WTC11 (cell line): Measurements from ENCODE around the gene CCDC88A. TPM values are rescaled to one million over a fixed set of nuclear protein-coding genes. Genes with fewer than 3 reads are reported as not detected.
A peak's percentile ranks its signal among the peaks of the same experiment; 100 is the strongest.
"Not testable (repeated sequence)": the region's sequence is repeated elsewhere in the genome, so short reads cannot be mapped to it uniquely, and the experiment has no call there.

ENCODE experiments used
- ATAC-seq: fragments of 200-7000 bp; cut with Tn5 transposase; 2 replicates; pipeline ENCODE4 v1.10.0; 2021; ENCODE audit warnings: mild to moderate bottlenecking, moderate library complexity
- CTCF ChIA-PET: fragments of 300-600 bp; sonication (Branson Sonifier 250); formaldehyde crosslinking; loops from one replicate; lab custom pipeline; 2021; ENCODE audit warnings: antibody characterized with exemption; lab: Charles Lee
- POLR2A ChIA-PET: fragments of 350-600 bp; sonication (Branson Sonifier 250); formaldehyde crosslinking; loops from one replicate; lab custom pipeline; 2021; ENCODE audit warnings: antibody characterized with exemption; lab: Charles Lee
- DNase-seq: peaks from one replicate; pipeline ENCODE4 v3.0.0; 2021; ENCODE audit warnings: low spot score
- H3K27ac Mint-ChIP-seq: 2 replicates; pipeline ENCODE4 v1.8.0; 2021; ENCODE audit warnings: mixed read lengths
- H3K27me3 Mint-ChIP-seq: 2 replicates; pipeline ENCODE4 v1.8.0; 2021; ENCODE audit warnings: low read depth, mild to moderate bottlenecking, moderate library complexity, mixed read lengths
- H3K36me3 Mint-ChIP-seq: 2 replicates; pipeline ENCODE4 v1.8.0; 2021; ENCODE audit warnings: mixed read lengths
- H3K4me1 Mint-ChIP-seq: 2 replicates; pipeline ENCODE4 v1.8.0; 2022; ENCODE audit warnings: mixed read lengths
- H3K4me3 Mint-ChIP-seq: 2 replicates; pipeline ENCODE4 v1.8.0; 2021; ENCODE audit warnings: mild to moderate bottlenecking, moderate library complexity, mixed read lengths
- H3K9me3 Mint-ChIP-seq: 2 replicates; pipeline ENCODE4 v1.8.0; 2021; ENCODE audit warnings: mixed read lengths
- RELA ChIP-seq: sonication (generic); formaldehyde crosslinking; IDR thresholded peaks from 2 replicates; pipeline ENCODE4 v1.8.1; 2022; ENCODE audit warnings: missing genetic modification reagents, mild to moderate bottlenecking, borderline replicate concordance
- SMAD3 ChIP-seq: sonication (generic); formaldehyde crosslinking; IDR thresholded peaks from 2 replicates; pipeline ENCODE4 v1.8.0; 2022; ENCODE audit warnings: missing genetic modification reagents, mild to moderate bottlenecking, borderline replicate concordance
- SOX15 ChIP-seq: fragments of 250-450 bp; sonication (Bioruptor Pico); IDR thresholded peaks from 2 replicates; pipeline ENCODE4 v1.9.0; 2021; ENCODE audit warnings: mild to moderate bottlenecking
- ZNF219 ChIP-seq: sonication (generic); formaldehyde crosslinking; IDR thresholded peaks from 2 replicates; pipeline ENCODE4 v1.8.0; 2023; ENCODE audit warnings: missing genetic modification reagents, mild to moderate bottlenecking, borderline replicate concordance
- ZNF263 ChIP-seq: sonication (generic); formaldehyde crosslinking; IDR thresholded peaks from 2 replicates; pipeline ENCODE4 v1.8.1; 2022; ENCODE audit warnings: low read depth, mild to moderate bottlenecking, moderate library complexity, missing genetic modification reagents
- ZNF416 ChIP-seq: fragments of 250-450 bp; sonication (Bioruptor Pico); IDR thresholded peaks from 2 replicates; pipeline ENCODE4 v1.9.0; 2021; ENCODE audit warnings: mild to moderate bottlenecking, inconsistent platforms
- ZNF423 ChIP-seq: fragments of 250-450 bp; sonication (Bioruptor Pico); IDR thresholded peaks from 2 replicates; pipeline ENCODE4 v2.1.2; 2022; ENCODE audit warnings: mild to moderate bottlenecking, moderate library complexity
- total RNA-seq: library from RNA; stranded (reverse); gene quantifications from 3 replicates; pipeline ENCODE4 v1.2.3, GENCODE V29; 2021
- TF ChIP-seq, protein P1 (sequence below): fragments of 250-450 bp; sonication (Bioruptor Pico); IDR thresholded peaks from 2 replicates; pipeline ENCODE4 v2.1.2; 2022; ENCODE audit warnings: mild to moderate bottlenecking, moderate library complexity
- TF ChIP-seq, protein P2 (sequence below): fragments of 250-450 bp; sonication (Bioruptor Pico); IDR thresholded peaks from 2 replicates; pipeline ENCODE4 v1.9.0; 2021; ENCODE audit warnings: mild to moderate bottlenecking
- TF ChIP-seq, protein P3 (sequence below): sonication (generic); formaldehyde crosslinking; IDR thresholded peaks from 2 replicates; pipeline ENCODE4 v1.8.0; 2022; ENCODE audit warnings: missing genetic modification reagents
- TF ChIP-seq, protein P4 (sequence below): sonication (generic); formaldehyde crosslinking; IDR thresholded peaks from 2 replicates; pipeline ENCODE4 v1.8.0; 2022; ENCODE audit warnings: mild to moderate bottlenecking, missing genetic modification reagents
- TF ChIP-seq, protein P5 (sequence below): sonication (generic); formaldehyde crosslinking; IDR thresholded peaks from 2 replicates; pipeline ENCODE4 v1.8.1; 2023; ENCODE audit warnings: mild to moderate bottlenecking, missing genetic modification reagents

The CCDC88A gene
- total RNA-seq, 1 experiment from 2014 or later, result 97.5 TPM

DNA sequence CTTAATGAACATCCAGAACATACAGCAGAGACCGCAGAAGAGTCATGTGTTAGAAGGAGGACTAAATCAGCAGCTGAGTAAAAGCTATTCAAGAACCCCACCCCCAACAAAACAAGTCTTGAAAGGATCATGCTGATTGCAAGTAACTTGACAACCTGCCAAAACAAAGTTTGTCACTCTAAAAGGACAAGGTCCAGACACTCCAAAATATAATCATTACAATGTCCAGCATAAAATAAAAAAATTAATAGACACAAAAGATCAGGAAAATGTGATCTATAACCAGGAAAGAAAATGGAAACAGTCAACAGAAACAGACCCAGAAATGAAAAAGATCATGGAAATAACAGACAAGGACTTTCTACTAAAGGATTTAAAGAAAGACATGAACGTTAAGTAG, 28.5 kb downstream of the CCDC88A start:
- H3K9me3 Mint-ChIP-seq, result peaks cover 11% of the 10 kb centered on the region; the same call in 1 of the 2 replicates
- CTCF ChIA-PET, result no interaction called here

DNA sequence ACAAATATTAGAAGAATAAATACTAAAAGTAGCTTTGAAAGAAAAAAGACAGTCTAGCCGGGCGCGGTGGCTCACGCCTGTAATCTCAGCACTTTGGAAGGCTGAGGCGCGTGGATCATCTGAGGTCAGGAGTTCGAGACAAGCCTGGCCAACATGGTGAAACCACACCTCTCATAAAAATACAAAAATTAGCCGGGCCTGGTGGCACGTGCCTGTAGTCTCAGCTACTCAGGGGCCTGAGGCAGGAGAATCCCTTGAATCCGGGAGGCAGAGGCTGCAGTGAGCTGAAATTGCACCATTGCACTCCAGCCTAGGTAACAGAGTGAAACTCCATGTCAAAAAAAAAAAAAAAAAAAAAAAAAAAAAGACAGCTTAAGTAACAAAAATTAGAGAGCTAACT, 34.1 kb downstream of the CCDC88A start:
- H3K4me1 Mint-ChIP-seq, H3K27ac Mint-ChIP-seq, DNase-seq, H3K36me3 Mint-ChIP-seq, H3K4me3 Mint-ChIP-seq, ATAC-seq, H3K9me3 Mint-ChIP-seq, CTCF ChIA-PET, H3K27me3 Mint-ChIP-seq: not testable (repeated sequence)
- POLR2A ChIA-PET, result interaction anchor here (0.7 kb wide), 1 partner anchor 13 kb away, joined by 7 read pairs; no protein-coding TSS in a partner anchor

More for the DNA sequence above, 28.5 kb downstream of the CCDC88A start:
- no peak overlapping the region for H3K4me3 Mint-ChIP-seq
- ATAC-seq (no peak), DNase-seq (no peak)
- H3K4me1 Mint-ChIP-seq, result peaks cover 16% of the 10 kb centered on the region
- peak overlapping the region; percentile 47 for H3K27ac Mint-ChIP-seq
- peaks cover 9% of the 10 kb centered on the region for H3K36me3 Mint-ChIP-seq
- POLR2A ChIA-PET, result no interaction called here
- H3K27me3 Mint-ChIP-seq, result no peaks in the 10 kb centered on the region
- TF ChIP-seq ZNF219, result no peak
- TF ChIP-seq, protein P1, sequence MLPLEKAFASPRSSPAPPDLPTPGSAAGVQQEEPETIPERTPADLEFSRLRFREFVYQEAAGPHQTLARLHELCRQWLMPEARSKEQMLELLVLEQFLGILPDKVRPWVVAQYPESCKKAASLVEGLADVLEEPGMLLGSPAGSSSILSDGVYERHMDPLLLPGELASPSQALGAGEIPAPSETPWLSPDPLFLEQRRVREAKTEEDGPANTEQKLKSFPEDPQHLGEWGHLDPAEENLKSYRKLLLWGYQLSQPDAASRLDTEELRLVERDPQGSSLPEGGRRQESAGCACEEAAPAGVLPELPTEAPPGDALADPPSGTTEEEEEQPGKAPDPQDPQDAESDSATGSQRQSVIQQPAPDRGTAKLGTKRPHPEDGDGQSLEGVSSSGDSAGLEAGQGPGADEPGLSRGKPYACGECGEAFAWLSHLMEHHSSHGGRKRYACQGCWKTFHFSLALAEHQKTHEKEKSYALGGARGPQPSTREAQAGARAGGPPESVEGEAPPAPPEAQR (CRISPR knock-in tag), result no peak
- TF ChIP-seq, protein P2, sequence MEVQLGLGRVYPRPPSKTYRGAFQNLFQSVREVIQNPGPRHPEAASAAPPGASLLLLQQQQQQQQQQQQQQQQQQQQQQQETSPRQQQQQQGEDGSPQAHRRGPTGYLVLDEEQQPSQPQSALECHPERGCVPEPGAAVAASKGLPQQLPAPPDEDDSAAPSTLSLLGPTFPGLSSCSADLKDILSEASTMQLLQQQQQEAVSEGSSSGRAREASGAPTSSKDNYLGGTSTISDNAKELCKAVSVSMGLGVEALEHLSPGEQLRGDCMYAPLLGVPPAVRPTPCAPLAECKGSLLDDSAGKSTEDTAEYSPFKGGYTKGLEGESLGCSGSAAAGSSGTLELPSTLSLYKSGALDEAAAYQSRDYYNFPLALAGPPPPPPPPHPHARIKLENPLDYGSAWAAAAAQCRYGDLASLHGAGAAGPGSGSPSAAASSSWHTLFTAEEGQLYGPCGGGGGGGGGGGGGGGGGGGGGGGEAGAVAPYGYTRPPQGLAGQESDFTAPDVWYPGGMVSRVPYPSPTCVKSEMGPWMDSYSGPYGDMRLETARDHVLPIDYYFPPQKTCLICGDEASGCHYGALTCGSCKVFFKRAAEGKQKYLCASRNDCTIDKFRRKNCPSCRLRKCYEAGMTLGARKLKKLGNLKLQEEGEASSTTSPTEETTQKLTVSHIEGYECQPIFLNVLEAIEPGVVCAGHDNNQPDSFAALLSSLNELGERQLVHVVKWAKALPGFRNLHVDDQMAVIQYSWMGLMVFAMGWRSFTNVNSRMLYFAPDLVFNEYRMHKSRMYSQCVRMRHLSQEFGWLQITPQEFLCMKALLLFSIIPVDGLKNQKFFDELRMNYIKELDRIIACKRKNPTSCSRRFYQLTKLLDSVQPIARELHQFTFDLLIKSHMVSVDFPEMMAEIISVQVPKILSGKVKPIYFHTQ (CRISPR knock-in tag), result no peak
- TF ChIP-seq RELA (CRISPR knock-in tag), result no peak
- TF ChIP-seq ZNF416 (CRISPR knock-in tag), result no peak
- TF ChIP-seq, protein P3, sequence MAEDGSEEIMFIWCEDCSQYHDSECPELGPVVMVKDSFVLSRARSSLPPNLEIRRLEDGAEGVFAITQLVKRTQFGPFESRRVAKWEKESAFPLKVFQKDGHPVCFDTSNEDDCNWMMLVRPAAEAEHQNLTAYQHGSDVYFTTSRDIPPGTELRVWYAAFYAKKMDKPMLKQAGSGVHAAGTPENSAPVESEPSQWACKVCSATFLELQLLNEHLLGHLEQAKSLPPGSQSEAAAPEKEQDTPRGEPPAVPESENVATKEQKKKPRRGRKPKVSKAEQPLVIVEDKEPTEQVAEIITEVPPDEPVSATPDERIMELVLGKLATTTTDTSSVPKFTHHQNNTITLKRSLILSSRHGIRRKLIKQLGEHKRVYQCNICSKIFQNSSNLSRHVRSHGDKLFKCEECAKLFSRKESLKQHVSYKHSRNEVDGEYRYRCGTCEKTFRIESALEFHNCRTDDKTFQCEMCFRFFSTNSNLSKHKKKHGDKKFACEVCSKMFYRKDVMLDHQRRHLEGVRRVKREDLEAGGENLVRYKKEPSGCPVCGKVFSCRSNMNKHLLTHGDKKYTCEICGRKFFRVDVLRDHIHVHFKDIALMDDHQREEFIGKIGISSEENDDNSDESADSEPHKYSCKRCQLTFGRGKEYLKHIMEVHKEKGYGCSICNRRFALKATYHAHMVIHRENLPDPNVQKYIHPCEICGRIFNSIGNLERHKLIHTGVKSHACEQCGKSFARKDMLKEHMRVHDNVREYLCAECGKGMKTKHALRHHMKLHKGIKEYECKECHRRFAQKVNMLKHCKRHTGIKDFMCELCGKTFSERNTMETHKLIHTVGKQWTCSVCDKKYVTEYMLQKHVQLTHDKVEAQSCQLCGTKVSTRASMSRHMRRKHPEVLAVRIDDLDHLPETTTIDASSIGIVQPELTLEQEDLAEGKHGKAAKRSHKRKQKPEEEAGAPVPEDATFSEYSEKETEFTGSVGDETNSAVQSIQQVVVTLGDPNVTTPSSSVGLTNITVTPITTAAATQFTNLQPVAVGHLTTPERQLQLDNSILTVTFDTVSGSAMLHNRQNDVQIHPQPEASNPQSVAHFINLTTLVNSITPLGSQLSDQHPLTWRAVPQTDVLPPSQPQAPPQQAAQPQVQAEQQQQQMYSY (CRISPR knock-in tag), result no peak
- no peak for TF ChIP-seq ZNF263 (CRISPR knock-in tag)
- TF ChIP-seq SOX15 (CRISPR knock-in tag), result no peak
- TF ChIP-seq, protein P4, sequence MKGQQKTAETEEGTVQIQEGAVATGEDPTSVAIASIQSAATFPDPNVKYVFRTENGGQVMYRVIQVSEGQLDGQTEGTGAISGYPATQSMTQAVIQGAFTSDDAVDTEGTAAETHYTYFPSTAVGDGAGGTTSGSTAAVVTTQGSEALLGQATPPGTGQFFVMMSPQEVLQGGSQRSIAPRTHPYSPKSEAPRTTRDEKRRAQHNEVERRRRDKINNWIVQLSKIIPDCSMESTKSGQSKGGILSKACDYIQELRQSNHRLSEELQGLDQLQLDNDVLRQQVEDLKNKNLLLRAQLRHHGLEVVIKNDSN (CRISPR knock-in tag), result no peak
- TF ChIP-seq SMAD3 (CRISPR knock-in tag), result no peak
- no peak for TF ChIP-seq ZNF423
- TF ChIP-seq, protein P5, sequence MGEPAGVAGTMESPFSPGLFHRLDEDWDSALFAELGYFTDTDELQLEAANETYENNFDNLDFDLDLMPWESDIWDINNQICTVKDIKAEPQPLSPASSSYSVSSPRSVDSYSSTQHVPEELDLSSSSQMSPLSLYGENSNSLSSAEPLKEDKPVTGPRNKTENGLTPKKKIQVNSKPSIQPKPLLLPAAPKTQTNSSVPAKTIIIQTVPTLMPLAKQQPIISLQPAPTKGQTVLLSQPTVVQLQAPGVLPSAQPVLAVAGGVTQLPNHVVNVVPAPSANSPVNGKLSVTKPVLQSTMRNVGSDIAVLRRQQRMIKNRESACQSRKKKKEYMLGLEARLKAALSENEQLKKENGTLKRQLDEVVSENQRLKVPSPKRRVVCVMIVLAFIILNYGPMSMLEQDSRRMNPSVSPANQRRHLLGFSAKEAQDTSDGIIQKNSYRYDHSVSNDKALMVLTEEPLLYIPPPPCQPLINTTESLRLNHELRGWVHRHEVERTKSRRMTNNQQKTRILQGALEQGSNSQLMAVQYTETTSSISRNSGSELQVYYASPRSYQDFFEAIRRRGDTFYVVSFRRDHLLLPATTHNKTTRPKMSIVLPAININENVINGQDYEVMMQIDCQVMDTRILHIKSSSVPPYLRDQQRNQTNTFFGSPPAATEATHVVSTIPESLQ (CRISPR knock-in tag), result no peak
